GM23338 (cell line): ENCODE measurements around the gene KRTAP4-16.

Source experiments
- CREB1 ChIP-seq: fragments of 250-450 bp; sonication (Bioruptor Pico); IDR thresholded peaks from 2 replicates; pipeline ENCODE4 v1.5.0; 2020; ENCODE audit warnings: low read depth, mild to moderate bottlenecking, moderate library complexity
- CTCF ChIP-seq, 2 experiments: fragments of 200-600 bp in 1 of 2; sonication (generic) in 1 of 2; conservative IDR thresholded peaks; 2 replicates each; pipeline versions ENCODE4 v1.5.1 to v1.6.1; 2016 to 2017; ENCODE audit warnings: antibody characterized with exemption in 2 of 2, low read depth in 2 of 2, mild to moderate bottlenecking in 2 of 2, moderate library complexity in 1 of 2
- ETS1 ChIP-seq: IDR thresholded peaks from 2 replicates; pipeline ENCODE4 v1.6.1; 2016; ENCODE audit warnings: antibody characterized with exemption
- EZH2 ChIP-seq: fragments of 200-600 bp; sonication (generic); IDR thresholded peaks from one replicate; pipeline ENCODE4 v1.8.0; 2017; ENCODE audit warnings: antibody characterized with exemption, mild to moderate bottlenecking, low read depth; ENCODE audit not compliant: unreplicated experiment
- EZH2phosphoT487 ChIP-seq: fragments of 200-600 bp; sonication (generic); IDR thresholded peaks from one replicate; pipeline ENCODE4 v1.8.1; 2018; ENCODE audit warnings: antibody characterized with exemption; ENCODE audit not compliant: unreplicated experiment
- POLR2AphosphoS5 ChIP-seq: IDR thresholded peaks from 2 replicates; pipeline ENCODE4 v1.6.1; 2016; ENCODE audit warnings: antibody characterized with exemption, low read depth
- REST ChIP-seq: IDR thresholded peaks from one replicate; pipeline ENCODE4 v1.6.1; 2018; ENCODE audit warnings: antibody characterized with exemption; ENCODE audit not compliant: unreplicated experiment
- ZNF114 ChIP-seq: fragments of 250-450 bp; sonication (Bioruptor Pico); IDR thresholded peaks from 2 replicates; pipeline ENCODE4 v1.5.0; 2020; ENCODE audit warnings: mild to moderate bottlenecking, moderate library complexity

GRCh38 chr17:41145261-41145660 lies 43.3 kb upstream of the KRTAP4-16 start:
- TF ChIP-seq EZH2phosphoT487 = no peak
- no peak for TF ChIP-seq CTCF (conservative IDR thresholded peaks at IDR 0.05; ENCODE audit: low read depth in 2 of 2)
- no peak for TF ChIP-seq POLR2AphosphoS5
- no peak for TF ChIP-seq EZH2
- TF ChIP-seq CREB1 (CRISPR knock-in tag) = no peak
- no peak for TF ChIP-seq ZNF114 (CRISPR knock-in tag)
- no peak for TF ChIP-seq ETS1
- no peak for TF ChIP-seq REST
